HG03558 (cell line): Measurements from ENCODE around the gene DMAP1.

ENCODE experiments used
- ATAC-seq: cut with Tn5 transposase; IDR thresholded peaks from one replicate; pipeline ENCODE4 v1.9.1; 2021; ENCODE audit warnings: moderate number of reproducible peaks; ENCODE audit not compliant: unreplicated experiment; ENCODE audit errors: extremely low read depth

The DMAP1 gene

GRCh38 chr1:44250068-44250781 lies 37.0 kb downstream of the DMAP1 start:
- no peak for ATAC-seq

GRCh38 chr1:44251486-44251885 lies 38.2 kb downstream of the DMAP1 start:
- no peak for ATAC-seq

- ATAC-seq: no peak
Measured at GRCh38 chr1:44251989-44252671, 38.9 kb downstream of the DMAP1 start.

GRCh38 chr1:44254392-44254910 lies 41.2 kb downstream of the DMAP1 start:
- ATAC-seq: no peak

- ATAC-seq: no peak
Measured at GRCh38 chr1:44256762-44257554, 43.7 kb downstream of the DMAP1 start.

- ATAC-seq: no peak
Measured at GRCh38 chr1:44259090-44259489, 45.8 kb downstream of the DMAP1 start.

GRCh38 chr1:44260792-44261170 lies 47.5 kb downstream of the DMAP1 start:
- no peak for ATAC-seq

- ATAC-seq: no peak
Measured at GRCh38 chr1:44261171-44261817, 48.0 kb downstream of the DMAP1 start.

GRCh38 chr1:44261962-44262361 lies 48.7 kb downstream of the DMAP1 start:
- no peak for ATAC-seq

GRCh38 chr1:44262414-44262813 lies 49.1 kb downstream of the DMAP1 start:
- ATAC-seq: no peak

GRCh38 chr1:44262816-44263567 lies 49.7 kb downstream of the DMAP1 start:
- ATAC-seq: no peak

- no peak for ATAC-seq
Measured at GRCh38 chr1:44263568-44264450, 50.5 kb downstream of the DMAP1 start.

- no peak for ATAC-seq
Measured at GRCh38 chr1:44264451-44264771, 51.1 kb downstream of the DMAP1 start.

- no peak for ATAC-seq
Measured at GRCh38 chr1:44265656-44266358, 52.5 kb downstream of the DMAP1 start.

- ATAC-seq: no peak
Measured at GRCh38 chr1:44266400-44267344, 53.4 kb downstream of the DMAP1 start.

- ATAC-seq: no peak
Measured at GRCh38 chr1:44267438-44267837, 54.2 kb downstream of the DMAP1 start.

GRCh38 chr1:44268054-44268453 lies 54.8 kb downstream of the DMAP1 start:
- no peak for ATAC-seq
